GM23338 (cell line): ENCODE data around the gene RGS19.

Experiments used
- CREB1 ChIP-seq: fragments of 250-450 bp; sonication (Bioruptor Pico); IDR thresholded peaks from 2 replicates; pipeline ENCODE4 v1.5.0; 2020; ENCODE audit warnings: low read depth, mild to moderate bottlenecking, moderate library complexity
- ETS1 ChIP-seq: IDR thresholded peaks from 2 replicates; pipeline ENCODE4 v1.6.1; 2016; ENCODE audit warnings: antibody characterized with exemption
- EZH2 ChIP-seq: fragments of 200-600 bp; sonication (generic); IDR thresholded peaks from one replicate; pipeline ENCODE4 v1.8.0; 2017; ENCODE audit warnings: antibody characterized with exemption, mild to moderate bottlenecking, low read depth; ENCODE audit not compliant: unreplicated experiment
- EZH2phosphoT487 ChIP-seq: fragments of 200-600 bp; sonication (generic); IDR thresholded peaks from one replicate; pipeline ENCODE4 v1.8.1; 2018; ENCODE audit warnings: antibody characterized with exemption; ENCODE audit not compliant: unreplicated experiment
- JUNB ChIP-seq: IDR thresholded peaks from one replicate; pipeline ENCODE4 v1.6.1; 2016; ENCODE audit warnings: antibody characterized with exemption; ENCODE audit not compliant: unreplicated experiment
- NANOG ChIP-seq: IDR thresholded peaks from 2 replicates; pipeline ENCODE4 v1.6.1; 2016; ENCODE audit warnings: antibody characterized with exemption, borderline replicate concordance
- POLR2AphosphoS5 ChIP-seq: IDR thresholded peaks from 2 replicates; pipeline ENCODE4 v1.6.1; 2016; ENCODE audit warnings: antibody characterized with exemption, low read depth
- REST ChIP-seq: IDR thresholded peaks from one replicate; pipeline ENCODE4 v1.6.1; 2018; ENCODE audit warnings: antibody characterized with exemption; ENCODE audit not compliant: unreplicated experiment
- ZNF114 ChIP-seq: fragments of 250-450 bp; sonication (Bioruptor Pico); IDR thresholded peaks from 2 replicates; pipeline ENCODE4 v1.5.0; 2020; ENCODE audit warnings: mild to moderate bottlenecking, moderate library complexity
- ZNF331 ChIP-seq: fragments of 250-450 bp; sonication (Bioruptor Pico); IDR thresholded peaks from 2 replicates; pipeline ENCODE4 v1.5.0; 2020; ENCODE audit warnings: low read depth, mild to moderate bottlenecking, moderate library complexity
- TF ChIP-seq, protein P1 (sequence below), 2 experiments: fragments of 200-600 bp in 1 of 2; sonication (generic) in 1 of 2; conservative IDR thresholded peaks; 2 replicates each; pipeline versions ENCODE4 v1.5.1 to v1.6.1; 2016 to 2017; ENCODE audit warnings: antibody characterized with exemption in 2 of 2, low read depth in 2 of 2, mild to moderate bottlenecking in 2 of 2, moderate library complexity in 1 of 2

GRCh38 chr20:64044484-64045247 is 34.7 kb downstream of the RGS19 start:
- TF ChIP-seq POLR2AphosphoS5: no peak
- TF ChIP-seq, protein P1, sequence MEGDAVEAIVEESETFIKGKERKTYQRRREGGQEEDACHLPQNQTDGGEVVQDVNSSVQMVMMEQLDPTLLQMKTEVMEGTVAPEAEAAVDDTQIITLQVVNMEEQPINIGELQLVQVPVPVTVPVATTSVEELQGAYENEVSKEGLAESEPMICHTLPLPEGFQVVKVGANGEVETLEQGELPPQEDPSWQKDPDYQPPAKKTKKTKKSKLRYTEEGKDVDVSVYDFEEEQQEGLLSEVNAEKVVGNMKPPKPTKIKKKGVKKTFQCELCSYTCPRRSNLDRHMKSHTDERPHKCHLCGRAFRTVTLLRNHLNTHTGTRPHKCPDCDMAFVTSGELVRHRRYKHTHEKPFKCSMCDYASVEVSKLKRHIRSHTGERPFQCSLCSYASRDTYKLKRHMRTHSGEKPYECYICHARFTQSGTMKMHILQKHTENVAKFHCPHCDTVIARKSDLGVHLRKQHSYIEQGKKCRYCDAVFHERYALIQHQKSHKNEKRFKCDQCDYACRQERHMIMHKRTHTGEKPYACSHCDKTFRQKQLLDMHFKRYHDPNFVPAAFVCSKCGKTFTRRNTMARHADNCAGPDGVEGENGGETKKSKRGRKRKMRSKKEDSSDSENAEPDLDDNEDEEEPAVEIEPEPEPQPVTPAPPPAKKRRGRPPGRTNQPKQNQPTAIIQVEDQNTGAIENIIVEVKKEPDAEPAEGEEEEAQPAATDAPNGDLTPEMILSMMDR (conservative IDR thresholded peaks at IDR 0.05; ENCODE audit: low read depth in 2 of 2): no peak
- TF ChIP-seq JUNB: no peak
- TF ChIP-seq EZH2: no peak
- no peak for TF ChIP-seq ETS1
- no peak for TF ChIP-seq NANOG
- no peak for TF ChIP-seq REST
- TF ChIP-seq ZNF331 (CRISPR knock-in tag): no peak
- no peak for TF ChIP-seq EZH2phosphoT487
- no peak for TF ChIP-seq CREB1 (CRISPR knock-in tag)
- TF ChIP-seq ZNF114 (CRISPR knock-in tag): no peak
